Measurements from ENCODE around the gene ZNF93.
"Not testable (repeated sequence)": the region's sequence is repeated elsewhere in the genome, so short reads cannot be mapped to it uniquely, and the experiment has no call there.

ZNF93 gene

DNA sequence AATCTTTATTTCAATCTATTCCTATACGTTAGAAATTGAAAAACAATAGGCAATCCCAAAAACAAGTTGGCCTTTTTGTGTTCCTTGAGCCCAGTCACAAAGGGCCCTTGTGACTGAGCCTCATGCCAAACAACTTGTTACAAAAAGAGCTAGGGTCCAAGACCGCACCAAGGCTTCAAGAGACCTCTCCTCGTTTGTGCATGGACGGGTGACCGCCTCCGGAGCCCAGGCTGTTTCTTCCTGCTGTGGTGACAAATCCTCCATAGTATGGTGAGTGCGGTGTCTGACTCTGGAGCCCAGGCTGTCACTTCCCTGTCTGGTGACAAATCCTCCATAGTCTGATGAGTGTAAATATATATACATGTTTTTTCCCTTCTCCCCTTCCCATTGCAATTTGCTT, 63.7 kb downstream of the ZNF93 start:
- Histone ChIP-seq H3K4me1 (ENCODE audit: control insufficient read depth, insufficient read depth, low read length) (no peaks in the 10 kb centered on the region), H3K36me3 (ENCODE audit: control insufficient read depth, insufficient read depth, low read length) (no peaks in the 10 kb centered on the region), H3K4me3 (ENCODE audit: insufficient read depth, low read depth, low read length) (no peak overlapping the region), H3K9me3 (ENCODE audit: control insufficient read depth, low read length) (peaks cover 6% of the 10 kb centered on the region), H3K27me3 (ENCODE audit: control insufficient read depth, insufficient read depth, low read length, poor library complexity, severe bottlenecking) (no peaks in the 10 kb centered on the region), H3K27ac (ENCODE audit: insufficient read depth, low read depth, low read length, poor library complexity, severe bottlenecking) (no peak overlapping the region)
- 77 to 78% methylated on average over 7 of the region's 7 CpGs for WGBS, 2 experiments

DNA sequence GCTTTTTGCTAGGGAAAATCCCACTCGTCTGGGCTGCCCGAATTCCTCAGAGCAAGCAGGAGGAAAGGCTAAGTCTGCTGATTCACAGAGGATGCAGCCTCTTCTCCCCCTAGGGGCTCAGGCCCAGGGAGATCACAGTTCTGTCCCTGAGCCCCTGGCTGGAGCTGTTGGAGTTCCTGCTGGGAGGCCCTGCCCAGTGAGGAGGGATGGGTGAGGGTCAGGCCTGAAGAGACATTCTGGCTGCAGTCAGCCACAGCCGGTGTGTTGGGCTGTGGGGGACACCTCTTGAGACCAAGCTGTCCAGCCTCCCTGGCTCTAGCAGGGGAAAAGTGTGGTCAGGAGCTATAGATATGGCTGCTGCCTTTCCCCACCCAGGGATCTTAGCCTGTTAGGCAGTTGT, 65.4 kb downstream of the ZNF93 start:
- not testable (repeated sequence) for H3K4me3 ChIP-seq (ENCODE audit: insufficient read depth, low read depth, low read length); H3K27ac ChIP-seq (ENCODE audit: insufficient read depth, low read depth, low read length, poor library complexity, severe bottlenecking); H3K9me3 ChIP-seq (ENCODE audit: control insufficient read depth, low read length); H3K27me3 ChIP-seq (ENCODE audit: control insufficient read depth, insufficient read depth, low read length, poor library complexity, severe bottlenecking); H3K36me3 ChIP-seq (ENCODE audit: control insufficient read depth, insufficient read depth, low read length); H3K4me1 ChIP-seq (ENCODE audit: control insufficient read depth, insufficient read depth, low read length)
- 87 to 94% methylated on average over 3 of the region's 3 CpGs for WGBS, 2 experiments

DNA sequence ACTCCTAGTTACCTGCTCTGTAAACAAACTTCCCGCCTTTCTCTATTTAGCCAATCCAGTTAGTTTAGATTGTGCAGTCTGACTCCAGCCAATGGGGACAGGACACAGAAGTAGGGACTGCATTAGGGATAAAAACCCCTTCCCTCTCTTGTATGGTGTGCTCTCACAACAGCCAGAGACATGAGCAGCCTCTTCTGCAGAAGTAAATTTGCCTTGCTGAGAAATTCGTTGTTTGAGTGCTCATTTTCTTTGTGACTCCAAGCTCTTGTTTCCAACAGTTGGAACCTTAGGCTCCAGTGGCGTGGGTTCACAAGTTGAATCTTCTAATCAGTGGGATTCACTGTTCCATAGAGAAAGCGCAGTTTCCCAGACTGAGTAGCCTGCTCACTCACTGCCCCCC, 66.1 kb downstream of the ZNF93 start:
- H3K36me3 ChIP-seq (ENCODE audit: control insufficient read depth, insufficient read depth, low read length): no peaks in the 10 kb centered on the region
- H3K4me1 ChIP-seq (ENCODE audit: control insufficient read depth, insufficient read depth, low read length): no peaks in the 10 kb centered on the region
- no peaks in the 10 kb centered on the region for H3K27me3 ChIP-seq (ENCODE audit: control insufficient read depth, insufficient read depth, low read length, poor library complexity, severe bottlenecking)
- no peak overlapping the region for H3K27ac ChIP-seq (ENCODE audit: insufficient read depth, low read depth, low read length, poor library complexity, severe bottlenecking)
- WGBS, 2 experiments: 87 to 89% methylated on average over 4 of the region's 4 CpGs
- H3K4me3 ChIP-seq (ENCODE audit: insufficient read depth, low read depth, low read length): no peak overlapping the region
- H3K9me3 ChIP-seq (ENCODE audit: control insufficient read depth, low read length): peaks cover 6% of the 10 kb centered on the region
